ENCODE measurements around the gene IRAK3.

GRCh38 chr12:66199831-66200509 lies 11.0 kb downstream of the IRAK3 start:
- TF ChIP-seq SP1 (IDR thresholded peaks at IDR 0.05; ENCODE audit: low read depth) (no peak), CTCF (IDR thresholded peaks at IDR 0.05 in 2 of 3, conservative IDR thresholded peaks at IDR 0.05 in 1 of 3; ENCODE audit: borderline replicate concordance in 1 of 3, insufficient read depth in 1 of 3, low read depth in 2 of 3, low read length in 2 of 3) (no peak), EZH2phosphoT487 (IDR thresholded peaks at IDR 0.05; ENCODE audit: borderline replicate concordance) (no peak), POLR2A (IDR thresholded peaks at IDR 0.05; ENCODE audit: borderline replicate concordance, extremely low read depth, insufficient read depth, insufficient read length) (no peak), EZH2 (IDR thresholded peaks at IDR 0.05) (no peak), CEBPB (IDR thresholded peaks at IDR 0.05; ENCODE audit: low read depth) (no peak), POLR2AphosphoS5 (IDR thresholded peaks at IDR 0.05; ENCODE audit: low read depth, low read length) (no peak), SRF (IDR thresholded peaks at IDR 0.05; ENCODE audit: low read depth) (no peak), YY1 (IDR thresholded peaks at IDR 0.05; ENCODE audit: extremely low read depth, insufficient replicate concordance, low read depth, low read length) (no peak), ATF3 (IDR thresholded peaks at IDR 0.05) (no peak), EGR1 (IDR thresholded peaks at IDR 0.05; ENCODE audit: low read depth) (no peak)
- TF ChIP-seq, protein P1, sequence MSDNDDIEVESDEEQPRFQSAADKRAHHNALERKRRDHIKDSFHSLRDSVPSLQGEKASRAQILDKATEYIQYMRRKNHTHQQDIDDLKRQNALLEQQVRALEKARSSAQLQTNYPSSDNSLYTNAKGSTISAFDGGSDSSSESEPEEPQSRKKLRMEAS (IDR thresholded peaks at IDR 0.05) = no peak
- TF ChIP-seq, protein P2, sequence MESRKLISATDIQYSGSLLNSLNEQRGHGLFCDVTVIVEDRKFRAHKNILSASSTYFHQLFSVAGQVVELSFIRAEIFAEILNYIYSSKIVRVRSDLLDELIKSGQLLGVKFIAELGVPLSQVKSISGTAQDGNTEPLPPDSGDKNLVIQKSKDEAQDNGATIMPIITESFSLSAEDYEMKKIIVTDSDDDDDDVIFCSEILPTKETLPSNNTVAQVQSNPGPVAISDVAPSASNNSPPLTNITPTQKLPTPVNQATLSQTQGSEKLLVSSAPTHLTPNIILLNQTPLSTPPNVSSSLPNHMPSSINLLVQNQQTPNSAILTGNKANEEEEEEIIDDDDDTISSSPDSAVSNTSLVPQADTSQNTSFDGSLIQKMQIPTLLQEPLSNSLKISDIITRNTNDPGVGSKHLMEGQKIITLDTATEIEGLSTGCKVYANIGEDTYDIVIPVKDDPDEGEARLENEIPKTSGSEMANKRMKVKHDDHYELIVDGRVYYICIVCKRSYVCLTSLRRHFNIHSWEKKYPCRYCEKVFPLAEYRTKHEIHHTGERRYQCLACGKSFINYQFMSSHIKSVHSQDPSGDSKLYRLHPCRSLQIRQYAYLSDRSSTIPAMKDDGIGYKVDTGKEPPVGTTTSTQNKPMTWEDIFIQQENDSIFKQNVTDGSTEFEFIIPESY (IDR thresholded peaks at IDR 0.05; ENCODE audit: extremely low read depth, insufficient replicate concordance, low read length) = no peak
- TF ChIP-seq, protein P3, sequence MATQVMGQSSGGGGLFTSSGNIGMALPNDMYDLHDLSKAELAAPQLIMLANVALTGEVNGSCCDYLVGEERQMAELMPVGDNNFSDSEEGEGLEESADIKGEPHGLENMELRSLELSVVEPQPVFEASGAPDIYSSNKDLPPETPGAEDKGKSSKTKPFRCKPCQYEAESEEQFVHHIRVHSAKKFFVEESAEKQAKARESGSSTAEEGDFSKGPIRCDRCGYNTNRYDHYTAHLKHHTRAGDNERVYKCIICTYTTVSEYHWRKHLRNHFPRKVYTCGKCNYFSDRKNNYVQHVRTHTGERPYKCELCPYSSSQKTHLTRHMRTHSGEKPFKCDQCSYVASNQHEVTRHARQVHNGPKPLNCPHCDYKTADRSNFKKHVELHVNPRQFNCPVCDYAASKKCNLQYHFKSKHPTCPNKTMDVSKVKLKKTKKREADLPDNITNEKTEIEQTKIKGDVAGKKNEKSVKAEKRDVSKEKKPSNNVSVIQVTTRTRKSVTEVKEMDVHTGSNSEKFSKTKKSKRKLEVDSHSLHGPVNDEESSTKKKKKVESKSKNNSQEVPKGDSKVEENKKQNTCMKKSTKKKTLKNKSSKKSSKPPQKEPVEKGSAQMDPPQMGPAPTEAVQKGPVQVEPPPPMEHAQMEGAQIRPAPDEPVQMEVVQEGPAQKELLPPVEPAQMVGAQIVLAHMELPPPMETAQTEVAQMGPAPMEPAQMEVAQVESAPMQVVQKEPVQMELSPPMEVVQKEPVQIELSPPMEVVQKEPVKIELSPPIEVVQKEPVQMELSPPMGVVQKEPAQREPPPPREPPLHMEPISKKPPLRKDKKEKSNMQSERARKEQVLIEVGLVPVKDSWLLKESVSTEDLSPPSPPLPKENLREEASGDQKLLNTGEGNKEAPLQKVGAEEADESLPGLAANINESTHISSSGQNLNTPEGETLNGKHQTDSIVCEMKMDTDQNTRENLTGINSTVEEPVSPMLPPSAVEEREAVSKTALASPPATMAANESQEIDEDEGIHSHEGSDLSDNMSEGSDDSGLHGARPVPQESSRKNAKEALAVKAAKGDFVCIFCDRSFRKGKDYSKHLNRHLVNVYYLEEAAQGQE (IDR thresholded peaks at IDR 0.05; ENCODE audit: low read depth) = no peak
